Spleen (tissue), 7 donors: ENCODE measurements around the gene ZNF385A.

ENCODE experiments used
- POLR2A ChIP-seq, 3 donors: fragments of 450-650 bp; IDR thresholded peaks; one replicate each; pipeline ENCODE4 v1.5.1; 2017; ENCODE audit warnings: antibody characterized with exemption in 3 of 3, mild to moderate bottlenecking in 1 of 3
- POLR2AphosphoS5 ChIP-seq, 3 donors: sonication (generic); formaldehyde crosslinking; IDR thresholded peaks; one replicate each; pipeline ENCODE4 v1.5.1; 2017; ENCODE audit warnings: antibody characterized with exemption in 3 of 3
- TF ChIP-seq, protein P1 (sequence below), 11 experiments: fragments of 200-600 bp in 7 of 11; fragments of 450-650 bp in 4 of 11; sonication (generic) in 4 of 11; IDR thresholded peaks in 8 of 11; conservative IDR thresholded peaks in 3 of 11; 1 replicate in 7 of 11; 2 replicates in 4 of 11; pipeline versions ENCODE4 v1.4.0 to v1.8.0; 2016 to 2021; ENCODE audit warnings: antibody characterized with exemption in 11 of 11, inconsistent platforms in 4 of 11, mild to moderate bottlenecking in 1 of 11
- donor health status: DM: no; HTN: no; CAD: no; lungs with moderate emphysema.
- donor health status: DM: no; HTN: no; CAD: no.
- donor health status: DM: no; HTN: no; CAD: no.

DNA sequence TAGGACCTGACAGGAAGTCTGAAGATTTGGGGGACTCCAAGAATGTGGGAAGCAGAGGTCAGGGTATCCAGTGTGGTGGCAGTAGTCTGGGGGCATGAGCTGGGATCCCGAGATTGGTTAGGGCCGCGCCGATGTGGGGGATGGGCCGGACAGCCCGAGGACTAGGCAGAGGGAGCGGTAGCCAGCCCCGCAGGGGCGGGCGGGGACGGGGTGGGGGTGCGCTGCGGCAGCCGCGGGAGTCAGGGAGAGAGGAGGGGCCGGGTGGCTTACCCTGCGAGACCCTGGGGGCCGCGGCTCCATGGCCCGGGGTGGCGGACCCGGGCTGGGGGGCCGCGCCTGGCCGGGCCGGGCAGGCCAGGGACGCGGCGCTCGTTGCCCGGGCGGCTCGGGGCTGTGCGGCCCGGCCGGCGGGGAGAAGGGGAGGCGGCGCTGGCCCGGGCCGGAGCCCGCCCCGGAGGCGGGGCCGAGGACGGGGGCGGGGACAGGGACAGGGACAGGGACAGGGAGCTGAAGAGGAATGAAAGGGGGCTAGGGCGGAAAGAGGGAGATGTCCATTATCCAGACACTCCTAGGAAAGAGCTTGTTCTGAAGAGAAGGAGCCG is 5.6 kb downstream of the ZNF385A start:
- TF ChIP-seq, protein P1, sequence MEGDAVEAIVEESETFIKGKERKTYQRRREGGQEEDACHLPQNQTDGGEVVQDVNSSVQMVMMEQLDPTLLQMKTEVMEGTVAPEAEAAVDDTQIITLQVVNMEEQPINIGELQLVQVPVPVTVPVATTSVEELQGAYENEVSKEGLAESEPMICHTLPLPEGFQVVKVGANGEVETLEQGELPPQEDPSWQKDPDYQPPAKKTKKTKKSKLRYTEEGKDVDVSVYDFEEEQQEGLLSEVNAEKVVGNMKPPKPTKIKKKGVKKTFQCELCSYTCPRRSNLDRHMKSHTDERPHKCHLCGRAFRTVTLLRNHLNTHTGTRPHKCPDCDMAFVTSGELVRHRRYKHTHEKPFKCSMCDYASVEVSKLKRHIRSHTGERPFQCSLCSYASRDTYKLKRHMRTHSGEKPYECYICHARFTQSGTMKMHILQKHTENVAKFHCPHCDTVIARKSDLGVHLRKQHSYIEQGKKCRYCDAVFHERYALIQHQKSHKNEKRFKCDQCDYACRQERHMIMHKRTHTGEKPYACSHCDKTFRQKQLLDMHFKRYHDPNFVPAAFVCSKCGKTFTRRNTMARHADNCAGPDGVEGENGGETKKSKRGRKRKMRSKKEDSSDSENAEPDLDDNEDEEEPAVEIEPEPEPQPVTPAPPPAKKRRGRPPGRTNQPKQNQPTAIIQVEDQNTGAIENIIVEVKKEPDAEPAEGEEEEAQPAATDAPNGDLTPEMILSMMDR (IDR thresholded peaks at IDR 0.05 in 8 of 11, conservative IDR thresholded peaks at IDR 0.05 in 3 of 11) = no peak
- TF ChIP-seq POLR2AphosphoS5 (IDR thresholded peaks at IDR 0.05) = no peak
- TF ChIP-seq POLR2A (IDR thresholded peaks at IDR 0.05) = no peak
